OCI-LY7 (cell line): ENCODE data around the gene CDH23. TPM values are rescaled to one million over a fixed set of nuclear protein-coding genes. Genes with fewer than 3 reads are reported as not detected.

Experiments
- BruUV-seq: library from RNA; stranded (reverse); fragments of 400-500 nt; replicated peaks from 2 replicates; lab custom pipeline; 2021; lab: Mats Ljungman, UMichigan
- CTCF ChIA-PET: fragments of 300-600 bp; sonication (Branson Sonifier 250); formaldehyde crosslinking; loops from one replicate; lab custom pipeline; 2022; ENCODE audit warnings: antibody characterized with exemption; ENCODE audit not compliant: unreplicated experiment; lab: Charles Lee
- POLR2A ChIA-PET: fragments of 300-600 bp; sonication (Branson Sonifier 250); formaldehyde crosslinking; loops from one replicate; lab custom pipeline; 2022; ENCODE audit warnings: antibody characterized with exemption; lab: Charles Lee
- DNase-seq: peaks from one replicate; pipeline ENCODE4 v3.0.0-alpha.2; 2015; ENCODE audit warnings: low spot score
- H2AFZ ChIP-seq: fragments of 200-600 bp; sonication (generic), shearing (Covaris generic); 2 replicates; pipeline ENCODE4 v1.6.1; 2014; ENCODE audit warnings: mild to moderate bottlenecking, antibody characterized with exemption, low read length, moderate library complexity
- H3K27ac ChIP-seq: fragments of 200-600 bp; sonication (generic); 2 replicates; pipeline ENCODE4 v1.5.1; 2014; ENCODE audit warnings: mixed run types, low read depth, mild to moderate bottlenecking, moderate library complexity, low read length, inconsistent platforms; ENCODE audit not compliant: poor library complexity, severe bottlenecking
- H3K36me3 ChIP-seq: fragments of 200-600 bp; sonication (generic); 2 replicates; pipeline ENCODE4 v1.6.1; 2014; ENCODE audit warnings: mild to moderate bottlenecking, antibody characterized with exemption, low read length, moderate library complexity, mixed read lengths; ENCODE audit not compliant: insufficient read depth
- H3K4me1 ChIP-seq: fragments of 200-600 bp; sonication (generic); 2 replicates; pipeline ENCODE4 v1.5.1; 2014; ENCODE audit warnings: mild to moderate bottlenecking, low read length; ENCODE audit not compliant: insufficient read depth, poor library complexity, severe bottlenecking
- H3K4me2 ChIP-seq: fragments of 200-600 bp; sonication (generic); 2 replicates; pipeline ENCODE4 v1.6.1; 2014; ENCODE audit warnings: mild to moderate bottlenecking, low read length
- H3K4me3 ChIP-seq: fragments of 200-600 bp; sonication (generic); 2 replicates; pipeline ENCODE4 v1.5.1; 2014; ENCODE audit warnings: mild to moderate bottlenecking, low read depth, low read length; ENCODE audit not compliant: poor library complexity, severe bottlenecking
- H3K79me2 ChIP-seq: fragments of 200-600 bp; sonication (generic); 2 replicates; pipeline ENCODE4 v1.6.1; 2016; ENCODE audit warnings: low read depth, mild to moderate bottlenecking, low read length, moderate library complexity, mixed read lengths; ENCODE audit not compliant: insufficient read depth
- H3K9me2 ChIP-seq: fragments of 200-600 bp; sonication (generic); 2 replicates; pipeline ENCODE4 v1.6.1; 2016; ENCODE audit warnings: mild to moderate bottlenecking, low read length, mixed read lengths; ENCODE audit not compliant: insufficient read depth
- H3K9me3 ChIP-seq: fragments of 200-600 bp; sonication (generic); 2 replicates; pipeline ENCODE4 v1.6.1; 2014; ENCODE audit warnings: mild to moderate bottlenecking, mixed run types, low read length, mixed read lengths
- H4K20me1 ChIP-seq: fragments of 200-600 bp; sonication (generic); 2 replicates; pipeline ENCODE4 v1.6.1; 2014; ENCODE audit warnings: mild to moderate bottlenecking, antibody characterized with exemption, low read length, moderate library complexity, mixed read lengths; ENCODE audit not compliant: insufficient read depth
- CTCF ChIP-seq: fragments of 200-600 bp; sonication (generic); conservative IDR thresholded peaks from 2 replicates; pipeline ENCODE4 v1.5.1; 2014; ENCODE audit warnings: mild to moderate bottlenecking, antibody characterized with exemption, low read length, moderate library complexity, mixed read lengths
- EZH2phosphoT487 ChIP-seq: fragments of 200-600 bp; sonication (generic); IDR thresholded peaks from 2 replicates; pipeline ENCODE4 v1.6.1; 2018; ENCODE audit warnings: low read depth, borderline replicate concordance, mild to moderate bottlenecking, mixed run types, antibody characterized with exemption, low read length, moderate library complexity, mixed read lengths
- intact Hi-C: fragments of 100-400 bp; cut with micrococcal nuclease; formaldehyde crosslinking; loops from one replicate; pipeline ENCODE4 v1.10.0; 2022; ENCODE audit not compliant: unreplicated experiment
- total RNA-seq, 2 experiments: library from RNA; depleted of rRNA in 1 of 2; stranded (reverse); fragments of >200 nt in 1 of 2; shearing (Covaris generic) in 1 of 2; gene quantifications; 2 replicates each; pipeline ENCODE4 v1.2.3, GENCODE V29; 2014 to 2022

The CDH23 gene
- total RNA-seq, 2 experiments from 2014 or later: 0.92 to 9.9 TPM

GRCh38 chr10:71569775-71570588 lies 173.3 kb downstream of the CDH23 start:
- Histone ChIP-seq H3K27ac (no peak overlapping the region), H3K36me3 (no peaks in the 10 kb centered on the region), H3K9me2 (no peaks in the 10 kb centered on the region), H3K4me2 (no peak overlapping the region), H3K79me2 (no peaks in the 10 kb centered on the region), H3K9me3 (no peaks in the 10 kb centered on the region), H3K4me3 (no peak overlapping the region), H2AFZ (no peak overlapping the region), H4K20me1 (no peaks in the 10 kb centered on the region), H3K4me1 (no peaks in the 10 kb centered on the region)
- peak; percentile 75 for DNase-seq
- no TSS peak for BruUV-seq
- POLR2A ChIA-PET: interaction anchor here (0.6 to 1.4 kb wide), 2 partner anchors 17 to 56 kb away, joined by 3 read pairs; no protein-coding TSS in a partner anchor
- TF ChIP-seq EZH2phosphoT487: no peak
- peak; percentile 90 for TF ChIP-seq CTCF
- CTCF ChIA-PET: interaction anchor here (0.9 to 1.2 kb wide), 4 partner anchors 39 to 253 kb away, joined by 3 to 4 read pairs (median 3); no protein-coding TSS in a partner anchor
- intact Hi-C loops: loop anchor here (1.0 to 5.0 kb wide), 4 partner anchors 93 to 256 kb away; partner anchors contain the start of gene SLC29A3

GRCh38 chr10:71571460-71572175 lies 174.9 kb downstream of the CDH23 start:
- CTCF ChIA-PET: no interaction called here
- H3K36me3 ChIP-seq: no peaks in the 10 kb centered on the region
- no peaks in the 10 kb centered on the region for H4K20me1 ChIP-seq
- no peaks in the 10 kb centered on the region for H3K79me2 ChIP-seq
- POLR2A ChIA-PET: interaction anchor here (1.0 to 1.4 kb wide), 2 partner anchors 16 to 21 kb away, joined by 3 to 6 read pairs; no protein-coding TSS in a partner anchor
- H3K4me3 ChIP-seq: no peak overlapping the region
- H2AFZ ChIP-seq: no peak overlapping the region
- H3K4me2 ChIP-seq: no peak overlapping the region
- intact Hi-C loops: loop anchor here (5.0 kb wide), 1 partner anchor 94 kb away; no protein-coding TSS in a partner anchor
- TF ChIP-seq CTCF (no peak), EZH2phosphoT487 (no peak)
- no peaks in the 10 kb centered on the region for H3K9me3 ChIP-seq
- no peak overlapping the region for H3K27ac ChIP-seq
- H3K9me2 ChIP-seq: no peaks in the 10 kb centered on the region
- no peaks in the 10 kb centered on the region for H3K4me1 ChIP-seq
- DNase-seq: no peak
- BruUV-seq: no TSS peak
